Myocyte (in vitro differentiated cells): ENCODE results near the gene DIS3L2. TPM values are rescaled to one million over a fixed set of nuclear protein-coding genes. Genes with fewer than 3 reads are reported as not detected.
"Not testable (repeated sequence)": the region's sequence is repeated elsewhere in the genome, so short reads cannot be mapped to it uniquely, and the experiment has no call there.

Experiments used
- DNase-seq: peaks from one replicate; pipeline ENCODE4 v3.0.0-alpha.2; 2012; ENCODE audit warnings: low read depth
- total RNA-seq: library from RNA; depleted of rRNA; stranded (reverse); fragments of >200 nt; gene quantifications from 2 replicates; pipeline ENCODE4 v1.2.3, GENCODE V29; 2014

Gene DIS3L2
- total RNA-seq, 1 donor from 2014 or later, result 20.5 TPM

- not testable (repeated sequence) for DNase-seq
Observed at GRCh38 chr2:232364806-232365594, 403.5 kb downstream of the DIS3L2 start.

GRCh38 chr2:232365621-232366321, 404.3 kb downstream of the DIS3L2 start:
- peak; percentile 27 for DNase-seq

GRCh38 chr2:232366461-232366860, 404.9 kb downstream of the DIS3L2 start:
- not testable (repeated sequence) for DNase-seq

- no peak for DNase-seq
Observed at GRCh38 chr2:232367016-232367415, 405.5 kb downstream of the DIS3L2 start.

- DNase-seq, result no peak
Observed at GRCh38 chr2:232367591-232368233, 406.2 kb downstream of the DIS3L2 start.

GRCh38 chr2:232368311-232368731, 406.8 kb downstream of the DIS3L2 start:
- no peak for DNase-seq

- DNase-seq, result no peak
Observed at GRCh38 chr2:232369126-232369951, 407.8 kb downstream of the DIS3L2 start.

GRCh38 chr2:232370007-232370406, 408.5 kb downstream of the DIS3L2 start:
- DNase-seq, result not testable (repeated sequence)

GRCh38 chr2:232372231-232373208, 411.0 kb downstream of the DIS3L2 start:
- DNase-seq, result no peak

GRCh38 chr2:232374356-232374755, 412.8 kb downstream of the DIS3L2 start:
- no peak for DNase-seq

- DNase-seq, result no peak
Observed at GRCh38 chr2:232375164-232375563, 413.7 kb downstream of the DIS3L2 start.

GRCh38 chr2:232376260-232376659, 414.7 kb downstream of the DIS3L2 start:
- DNase-seq, result no peak

GRCh38 chr2:232376713-232377112, 415.2 kb downstream of the DIS3L2 start:
- no peak for DNase-seq

GRCh38 chr2:232377319-232377718, 415.8 kb downstream of the DIS3L2 start:
- no peak for DNase-seq

GRCh38 chr2:232377841-232378734, 416.6 kb downstream of the DIS3L2 start:
- DNase-seq, result no peak

GRCh38 chr2:232378735-232379151, 417.2 kb downstream of the DIS3L2 start, which contains the start of gene ALPP:
TSS of gene ALPP (plus strand) at chr2:232378751. CDS start at chr2:232378803, 52 bp downstream.
- DNase-seq, result not testable (repeated sequence)

- not testable (repeated sequence) for DNase-seq
Observed at GRCh38 chr2:232379610-232380590, 418.4 kb downstream of the DIS3L2 start.
